GM21576 (cell line): ENCODE data around the gene HNRNPDL.
"Not testable (repeated sequence)": the region's sequence is repeated elsewhere in the genome, so short reads cannot be mapped to it uniquely, and the experiment has no call there.

Experiments used
- ATAC-seq: cut with Tn5 transposase; IDR thresholded peaks from one replicate; pipeline ENCODE4 v1.9.1; 2021; ENCODE audit warnings: mild to moderate bottlenecking, moderate library complexity; ENCODE audit not compliant: unreplicated experiment

The HNRNPDL gene

GRCh38 chr4:82430193-82430963, at the start of gene HNRNPDL, which contains the start of gene ENOPH1:
Gene HNRNPDL (minus strand): TSS chr4:82430462. CDS start chr4:82429690, 772 bp downstream.
Gene ENOPH1 (plus strand): TSS chr4:82430590. CDS start chr4:82430830, 240 bp downstream.
- ATAC-seq = peak; percentile 76

- no peak for ATAC-seq
These were observed 49.3 kb upstream of the HNRNPDL start for GRCh38 chr4:82479562-82479961.

- not testable (repeated sequence) for ATAC-seq
These were observed 47.2 kb upstream of the HNRNPDL start for GRCh38 chr4:82477469-82477868.

GRCh38 chr4:82475931-82476330, 45.7 kb upstream of the HNRNPDL start:
- ATAC-seq = not testable (repeated sequence)

- no peak for ATAC-seq
These were observed 43.4 kb upstream of the HNRNPDL start for GRCh38 chr4:82473621-82474164.

- not testable (repeated sequence) for ATAC-seq
These were observed 42.8 kb upstream of the HNRNPDL start for GRCh38 chr4:82473080-82473479.

GRCh38 chr4:82469791-82470345, 39.6 kb upstream of the HNRNPDL start:
- no peak for ATAC-seq

- ATAC-seq = no peak
These were observed 37.2 kb upstream of the HNRNPDL start for GRCh38 chr4:82467471-82467870.

- no peak for ATAC-seq
These were observed 33.0 kb upstream of the HNRNPDL start for GRCh38 chr4:82463221-82463620.

- ATAC-seq = peak; percentile 74
These were observed 32.2 kb upstream of the HNRNPDL start for GRCh38 chr4:82462415-82462831.

GRCh38 chr4:82461710-82462109, 31.4 kb upstream of the HNRNPDL start:
- no peak for ATAC-seq

- ATAC-seq = no peak
These were observed 28.5 kb upstream of the HNRNPDL start for GRCh38 chr4:82458729-82459128.

- ATAC-seq = no peak
These were observed 27.0 kb upstream of the HNRNPDL start for GRCh38 chr4:82457266-82457665.

GRCh38 chr4:82452026-82452425, 21.8 kb upstream of the HNRNPDL start:
- no peak for ATAC-seq

GRCh38 chr4:82450966-82451755, 20.9 kb upstream of the HNRNPDL start:
- ATAC-seq = no peak

- no peak for ATAC-seq
These were observed 17.6 kb upstream of the HNRNPDL start for GRCh38 chr4:82447886-82448285.

GRCh38 chr4:82439088-82439487, 8.8 kb upstream of the HNRNPDL start:
- ATAC-seq = no peak

- no peak for ATAC-seq
These were observed 7.2 kb upstream of the HNRNPDL start for GRCh38 chr4:82437285-82438005.

- ATAC-seq = no peak
These were observed 6.5 kb upstream of the HNRNPDL start for GRCh38 chr4:82436780-82437179.

GRCh38 chr4:82436130-82436529, 5.9 kb upstream of the HNRNPDL start:
- no peak for ATAC-seq

- ATAC-seq = no peak
These were observed 4.7 kb upstream of the HNRNPDL start for GRCh38 chr4:82434949-82435348.
